Measurements from ENCODE around the gene BACH2. TPM values are rescaled to one million over a fixed set of nuclear protein-coding genes. Genes with fewer than 3 reads are reported as not detected.

Gene BACH2
- polyA plus RNA-seq, 1 of the 3 experiments (the other 2 are of a cell fraction): 0.46 TPM

- ChIA-PET POLR2A (no interaction called here), CTCF (interaction anchor here (1.9 kb wide), 1 partner anchor 56 kb away, joined by 5 read pairs; no protein-coding TSS in a partner anchor)
- Histone ChIP-seq H3K79me2 (ENCODE audit: insufficient read depth) (no peaks in the 10 kb centered on the region), H3K9ac (no peak overlapping the region), H3K4me2 (peak overlapping the region; percentile 68), H3K4me3 (ENCODE audit: low read depth in 2 of 2, low read length in 1 of 2) (peak overlapping the region in 1 of 2 experiments; percentile 30; a peak in 1 of 4 replicates), H3K9me2 (no peaks in the 10 kb centered on the region), H3K27ac (ENCODE audit: low read depth in 2 of 2, low read length in 1 of 2) (peak overlapping the region; percentile 92; a peak in 3 of 4 replicates), H3F3A (replicated peaks; ENCODE audit: insufficient read depth) (peaks cover 8% of the 10 kb centered on the region), H3K36me3 (replicated peaks in 1 of 2; ENCODE audit: control insufficient read depth in 1 of 2, insufficient read depth in 2 of 2, low read length in 1 of 2) (no peaks in the 10 kb centered on the region), H3K9me3 (no peaks in the 10 kb centered on the region), H3K27me3 (ENCODE audit: insufficient read depth) (no peaks in the 10 kb centered on the region), H4K20me1 (ENCODE audit: insufficient read depth) (no peaks in the 10 kb centered on the region), H2AFZ (ENCODE audit: low read depth) (no peak overlapping the region), H3K4me1 (ENCODE audit: control insufficient read depth in 1 of 2, insufficient read depth in 2 of 2, low read depth in 1 of 2, low read length in 1 of 2) (peaks cover 14 to 36% of the 10 kb centered on the region in 2 experiments)
- 17% methylated on average over 1 of the region's 1 CpG for WGBS (ENCODE audit: low lambda C conversion rate)
- TF ChIP-seq, protein P1, sequence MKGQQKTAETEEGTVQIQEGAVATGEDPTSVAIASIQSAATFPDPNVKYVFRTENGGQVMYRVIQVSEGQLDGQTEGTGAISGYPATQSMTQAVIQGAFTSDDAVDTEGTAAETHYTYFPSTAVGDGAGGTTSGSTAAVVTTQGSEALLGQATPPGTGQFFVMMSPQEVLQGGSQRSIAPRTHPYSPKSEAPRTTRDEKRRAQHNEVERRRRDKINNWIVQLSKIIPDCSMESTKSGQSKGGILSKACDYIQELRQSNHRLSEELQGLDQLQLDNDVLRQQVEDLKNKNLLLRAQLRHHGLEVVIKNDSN (IDR thresholded peaks at IDR 0.05; ENCODE audit: borderline replicate concordance, low read depth): no peak
- TF ChIP-seq RFX5 (IDR thresholded peaks at IDR 0.05; ENCODE audit: low read length) (no peak), JUND (IDR thresholded peaks at IDR 0.05) (no peak), USF2 (IDR thresholded peaks at IDR 0.05; ENCODE audit: borderline replicate concordance, low read depth, low read length) (no peak), NFIC (IDR thresholded peaks at IDR 0.05; ENCODE audit: borderline replicate concordance) (no peak), TCF12 (IDR thresholded peaks at IDR 0.05) (no peak), PBX3 (IDR thresholded peaks at IDR 0.05) (no peak), TEAD4 (IDR thresholded peaks at IDR 0.05; ENCODE audit: borderline replicate concordance, insufficient read depth) (no peak), IRF3 (IDR thresholded peaks at IDR 0.05; ENCODE audit: low read depth, low read length) (no peak), MXI1 (IDR thresholded peaks at IDR 0.05; ENCODE audit: low read depth, low read length) (no peak), MEF2A (IDR thresholded peaks at IDR 0.05; ENCODE audit: borderline replicate concordance, low read depth) (no peak), RXRA (IDR thresholded peaks at IDR 0.05; ENCODE audit: borderline replicate concordance, low read depth) (no peak), CHD2 (IDR thresholded peaks at IDR 0.05; ENCODE audit: low read length, partially characterized antibody) (no peak), SMC3 (IDR thresholded peaks at IDR 0.05; ENCODE audit: low read depth, low read length) (no peak)
- TF ChIP-seq, protein P2, sequence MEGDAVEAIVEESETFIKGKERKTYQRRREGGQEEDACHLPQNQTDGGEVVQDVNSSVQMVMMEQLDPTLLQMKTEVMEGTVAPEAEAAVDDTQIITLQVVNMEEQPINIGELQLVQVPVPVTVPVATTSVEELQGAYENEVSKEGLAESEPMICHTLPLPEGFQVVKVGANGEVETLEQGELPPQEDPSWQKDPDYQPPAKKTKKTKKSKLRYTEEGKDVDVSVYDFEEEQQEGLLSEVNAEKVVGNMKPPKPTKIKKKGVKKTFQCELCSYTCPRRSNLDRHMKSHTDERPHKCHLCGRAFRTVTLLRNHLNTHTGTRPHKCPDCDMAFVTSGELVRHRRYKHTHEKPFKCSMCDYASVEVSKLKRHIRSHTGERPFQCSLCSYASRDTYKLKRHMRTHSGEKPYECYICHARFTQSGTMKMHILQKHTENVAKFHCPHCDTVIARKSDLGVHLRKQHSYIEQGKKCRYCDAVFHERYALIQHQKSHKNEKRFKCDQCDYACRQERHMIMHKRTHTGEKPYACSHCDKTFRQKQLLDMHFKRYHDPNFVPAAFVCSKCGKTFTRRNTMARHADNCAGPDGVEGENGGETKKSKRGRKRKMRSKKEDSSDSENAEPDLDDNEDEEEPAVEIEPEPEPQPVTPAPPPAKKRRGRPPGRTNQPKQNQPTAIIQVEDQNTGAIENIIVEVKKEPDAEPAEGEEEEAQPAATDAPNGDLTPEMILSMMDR (IDR thresholded peaks at IDR 0.05): no peak
- no peak for DNase-seq
Observed at GRCh38 chr6:90026216-90026615, 270.4 kb downstream of the BACH2 start.

Data from SK-N-SH (cell line).